Nephron progenitor cell (in vitro differentiated cells): ENCODE data around the gene LYPLAL1.

Experiments
- DNase-seq: peaks from one replicate; pipeline ENCODE4 v3.0.0; 2021
- H3K27ac Mint-ChIP-seq: 2 replicates; pipeline ENCODE4 v1.8.0; 2021; ENCODE audit warnings: mild to moderate bottlenecking, moderate library complexity, mixed read lengths
- H3K27me3 Mint-ChIP-seq: 2 replicates; pipeline ENCODE4 v1.8.0; 2021; ENCODE audit warnings: mild to moderate bottlenecking, low read depth, mixed read lengths; ENCODE audit not compliant: poor library complexity
- H3K36me3 Mint-ChIP-seq: 2 replicates; pipeline ENCODE4 v1.8.0; 2021; ENCODE audit warnings: low read depth, mixed read lengths
- H3K4me1 Mint-ChIP-seq: 2 replicates; pipeline ENCODE4 v1.8.0; 2021; ENCODE audit warnings: mixed read lengths
- H3K4me3 Mint-ChIP-seq: 2 replicates; pipeline ENCODE4 v1.8.0; 2021; ENCODE audit warnings: mild to moderate bottlenecking, moderate library complexity, mixed read lengths
- H3K9me3 Mint-ChIP-seq: 2 replicates; pipeline ENCODE4 v1.8.0; 2021; ENCODE audit warnings: mild to moderate bottlenecking, moderate library complexity, mixed read lengths
- CTCF ChIP-seq: fragments of 200-600 bp; sonication (generic); IDR thresholded peaks from 2 replicates; pipeline ENCODE4 v1.5.0; 2021; ENCODE audit warnings: antibody characterized with exemption

The LYPLAL1 gene

DNA sequence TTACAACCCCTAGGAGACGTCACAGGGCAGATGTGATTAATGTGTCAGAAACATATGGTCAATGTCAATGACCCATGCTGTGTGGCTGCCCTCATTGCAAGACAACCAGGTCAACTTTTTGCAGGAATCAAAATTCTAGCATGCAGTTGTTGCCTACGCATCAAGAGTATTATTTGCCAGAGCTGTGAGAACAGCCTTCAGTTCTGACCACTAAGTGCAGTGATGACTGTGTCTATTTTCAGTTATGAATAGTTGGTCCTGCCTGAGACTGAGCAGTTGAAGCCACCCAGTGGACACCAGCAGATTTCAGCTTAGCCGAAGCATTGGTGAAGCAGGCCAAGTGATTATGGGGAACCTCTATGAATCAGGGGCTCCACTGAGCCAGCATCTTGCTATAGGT lies 47.3 kb downstream of the LYPLAL1 start:
- no peak for DNase-seq
- peaks cover 64% of the 10 kb centered on the region for H3K36me3 Mint-ChIP-seq
- TF ChIP-seq CTCF = no peak

DNA sequence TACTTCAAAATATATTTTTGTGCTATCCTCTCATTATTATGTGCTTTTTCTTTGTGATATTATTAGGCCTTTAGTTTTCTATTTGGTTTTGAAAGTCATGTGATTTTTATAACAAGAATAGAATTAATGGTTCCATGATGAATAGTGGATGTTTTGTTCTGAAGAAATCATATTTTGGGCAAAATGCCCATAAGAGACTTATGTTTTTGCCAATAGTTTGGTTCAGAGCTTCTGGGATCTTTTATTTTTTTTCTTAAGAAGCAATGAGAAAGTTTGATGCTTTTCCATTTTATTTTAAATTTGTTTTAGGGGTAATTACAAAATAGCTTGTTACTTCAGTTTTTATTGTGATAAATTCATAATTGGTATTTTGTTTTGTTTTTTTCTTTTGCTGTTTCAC lies 49.8 kb downstream of the LYPLAL1 start:
- DNase-seq = no peak
- H3K27ac Mint-ChIP-seq = no peak overlapping the region
- H3K36me3 Mint-ChIP-seq = peaks cover 38% of the 10 kb centered on the region
- no peak overlapping the region for H3K4me3 Mint-ChIP-seq
- no peaks in the 10 kb centered on the region for H3K9me3 Mint-ChIP-seq
- H3K4me1 Mint-ChIP-seq = no peaks in the 10 kb centered on the region
- no peaks in the 10 kb centered on the region for H3K27me3 Mint-ChIP-seq
- no peak for TF ChIP-seq CTCF

More for the DNA sequence above, 47.3 kb downstream of the LYPLAL1 start:
- Mint-ChIP-seq H3K4me3 (no peak overlapping the region), H3K27ac (no peak overlapping the region), H3K4me1 (peaks cover 17% of the 10 kb centered on the region), H3K9me3 (no peaks in the 10 kb centered on the region), H3K27me3 (no peaks in the 10 kb centered on the region)

DNA sequence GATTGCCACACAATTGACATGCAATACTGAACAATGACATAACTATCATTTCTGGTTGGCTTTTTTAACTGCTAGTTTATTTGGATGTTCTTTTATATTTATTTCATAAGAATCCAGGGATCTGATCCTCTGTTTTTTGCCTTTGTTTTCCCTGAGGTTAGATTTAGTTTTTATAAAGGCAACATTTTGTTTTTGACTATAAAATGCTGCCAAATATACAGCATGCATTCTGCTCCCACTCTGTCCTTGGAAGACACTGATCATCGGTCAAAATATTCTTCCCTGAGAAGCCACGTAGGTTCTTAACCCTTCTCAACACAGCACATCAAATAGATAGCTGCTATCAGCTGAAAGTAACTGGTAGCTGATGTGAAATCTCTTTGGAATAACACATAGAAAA lies 52.5 kb downstream of the LYPLAL1 start:
- H3K9me3 Mint-ChIP-seq = no peaks in the 10 kb centered on the region
- DNase-seq = no peak
- H3K4me3 Mint-ChIP-seq = no peak overlapping the region
- no peaks in the 10 kb centered on the region for H3K27me3 Mint-ChIP-seq
- H3K36me3 Mint-ChIP-seq = peaks cover 28% of the 10 kb centered on the region
- H3K4me1 Mint-ChIP-seq = no peaks in the 10 kb centered on the region
- TF ChIP-seq CTCF = no peak
- no peak overlapping the region for H3K27ac Mint-ChIP-seq

DNA sequence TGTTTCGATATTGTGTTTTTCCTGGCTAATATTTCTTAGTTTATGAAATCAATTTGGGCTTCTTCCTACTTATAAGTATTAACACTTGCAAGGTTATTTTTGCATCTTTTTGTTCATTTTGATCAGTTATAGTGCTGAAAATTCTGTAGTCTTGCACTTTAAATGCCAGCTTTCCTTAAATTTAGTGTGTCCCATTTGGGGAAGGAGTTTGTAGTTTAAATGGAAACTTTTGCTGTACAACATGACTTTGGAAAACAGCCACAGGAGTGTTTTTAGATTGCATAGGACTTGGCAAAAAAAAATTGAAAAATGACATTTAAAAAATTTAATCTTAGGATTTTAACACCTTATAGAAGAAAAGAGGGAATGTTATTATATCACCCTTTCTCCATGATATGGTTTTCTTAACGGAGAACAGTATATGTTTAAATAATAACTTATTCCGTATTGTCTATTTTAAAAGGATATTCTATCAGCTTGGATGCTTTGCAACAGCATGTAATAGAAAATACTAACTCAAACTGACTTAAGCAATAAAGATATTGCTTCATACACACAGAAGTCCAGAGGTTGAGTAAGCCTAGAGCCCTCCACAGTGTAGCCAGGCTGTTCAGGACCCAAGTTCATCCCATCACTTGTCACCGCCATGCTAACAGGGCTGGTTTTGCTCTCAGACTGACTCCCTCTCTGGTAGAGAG lies 53.8 kb downstream of the LYPLAL1 start:
- no peak overlapping the region for H3K27ac Mint-ChIP-seq
- no peaks in the 10 kb centered on the region for H3K4me1 Mint-ChIP-seq
- DNase-seq = no peak
- no peak for TF ChIP-seq CTCF
- H3K9me3 Mint-ChIP-seq = no peaks in the 10 kb centered on the region
- peaks cover 20% of the 10 kb centered on the region for H3K36me3 Mint-ChIP-seq
- no peaks in the 10 kb centered on the region for H3K27me3 Mint-ChIP-seq
- no peak overlapping the region for H3K4me3 Mint-ChIP-seq

- no peak for TF ChIP-seq CTCF
- DNase-seq = no peak
- H3K27ac Mint-ChIP-seq = no peak overlapping the region
- no peaks in the 10 kb centered on the region for H3K4me1 Mint-ChIP-seq
- peaks cover 17% of the 10 kb centered on the region for H3K36me3 Mint-ChIP-seq
- no peaks in the 10 kb centered on the region for H3K27me3 Mint-ChIP-seq
- H3K9me3 Mint-ChIP-seq = no peaks in the 10 kb centered on the region
- H3K4me3 Mint-ChIP-seq = no peak overlapping the region
Observed at GRCh38 chr1:219228058-219228419, 54.4 kb downstream of the LYPLAL1 start.

DNA sequence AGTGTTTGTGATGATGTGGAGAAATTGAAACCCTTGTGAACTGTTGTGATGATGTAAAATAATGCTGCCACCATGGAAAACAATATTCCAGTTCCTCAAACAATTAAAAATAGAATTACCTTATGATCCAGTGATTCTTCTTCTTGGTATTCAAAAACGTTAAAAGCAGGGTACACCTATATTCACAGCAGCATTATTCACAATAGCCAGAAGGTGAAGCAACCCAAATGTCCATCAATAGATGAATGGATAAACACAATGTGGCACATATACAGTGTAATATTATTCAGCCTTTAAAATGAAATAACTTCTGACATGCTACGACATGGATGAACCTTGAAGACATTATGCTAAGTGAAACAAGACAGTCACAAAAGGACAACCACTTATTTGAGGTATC lies 59.2 kb downstream of the LYPLAL1 start:
- H3K9me3 Mint-ChIP-seq = no peaks in the 10 kb centered on the region
- H3K4me1 Mint-ChIP-seq = no peaks in the 10 kb centered on the region
- H3K4me3 Mint-ChIP-seq = no peak overlapping the region
- no peak for DNase-seq
- H3K36me3 Mint-ChIP-seq = peaks cover 11% of the 10 kb centered on the region
- H3K27me3 Mint-ChIP-seq = no peaks in the 10 kb centered on the region
- H3K27ac Mint-ChIP-seq = no peak overlapping the region
- no peak for TF ChIP-seq CTCF
